ENCODE data around the gene CTSZ.

Gene CTSZ

DNA sequence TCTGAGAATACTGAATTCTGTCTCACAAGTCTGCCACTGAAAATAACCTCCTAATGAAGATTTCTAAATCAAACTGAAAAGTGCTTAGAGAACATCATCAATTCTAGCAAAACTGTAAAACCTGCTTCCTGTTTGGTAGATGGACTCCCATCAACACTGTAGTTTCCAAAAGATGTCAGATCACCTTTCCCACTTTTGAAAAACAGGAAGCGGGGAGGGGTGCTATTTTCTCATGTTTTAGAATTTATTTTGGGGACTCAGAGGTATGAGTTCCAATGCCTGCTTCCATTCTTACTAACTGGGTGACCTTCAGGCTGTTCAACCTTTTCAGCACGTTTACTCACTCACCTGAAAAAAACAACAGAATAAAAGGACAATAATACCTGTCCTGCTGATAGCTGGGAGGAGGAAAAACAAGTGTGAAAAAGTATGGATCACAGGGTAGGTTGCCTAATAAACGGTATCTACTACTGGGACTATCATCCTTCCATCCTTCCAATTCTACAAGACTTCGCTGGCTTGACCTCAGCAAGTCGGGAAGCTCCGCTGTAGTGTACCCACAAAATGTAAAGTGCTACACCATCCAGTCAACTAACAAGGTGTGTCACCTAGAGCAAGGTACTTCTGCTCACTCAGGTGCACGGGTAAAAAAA is 24.0 kb upstream of the CTSZ start:
- peak overlapping the region; percentile 93 for H3K27ac ChIP-seq
- TF ChIP-seq, protein P1, sequence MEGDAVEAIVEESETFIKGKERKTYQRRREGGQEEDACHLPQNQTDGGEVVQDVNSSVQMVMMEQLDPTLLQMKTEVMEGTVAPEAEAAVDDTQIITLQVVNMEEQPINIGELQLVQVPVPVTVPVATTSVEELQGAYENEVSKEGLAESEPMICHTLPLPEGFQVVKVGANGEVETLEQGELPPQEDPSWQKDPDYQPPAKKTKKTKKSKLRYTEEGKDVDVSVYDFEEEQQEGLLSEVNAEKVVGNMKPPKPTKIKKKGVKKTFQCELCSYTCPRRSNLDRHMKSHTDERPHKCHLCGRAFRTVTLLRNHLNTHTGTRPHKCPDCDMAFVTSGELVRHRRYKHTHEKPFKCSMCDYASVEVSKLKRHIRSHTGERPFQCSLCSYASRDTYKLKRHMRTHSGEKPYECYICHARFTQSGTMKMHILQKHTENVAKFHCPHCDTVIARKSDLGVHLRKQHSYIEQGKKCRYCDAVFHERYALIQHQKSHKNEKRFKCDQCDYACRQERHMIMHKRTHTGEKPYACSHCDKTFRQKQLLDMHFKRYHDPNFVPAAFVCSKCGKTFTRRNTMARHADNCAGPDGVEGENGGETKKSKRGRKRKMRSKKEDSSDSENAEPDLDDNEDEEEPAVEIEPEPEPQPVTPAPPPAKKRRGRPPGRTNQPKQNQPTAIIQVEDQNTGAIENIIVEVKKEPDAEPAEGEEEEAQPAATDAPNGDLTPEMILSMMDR (conservative IDR thresholded peaks at IDR 0.05): no peak

DNA sequence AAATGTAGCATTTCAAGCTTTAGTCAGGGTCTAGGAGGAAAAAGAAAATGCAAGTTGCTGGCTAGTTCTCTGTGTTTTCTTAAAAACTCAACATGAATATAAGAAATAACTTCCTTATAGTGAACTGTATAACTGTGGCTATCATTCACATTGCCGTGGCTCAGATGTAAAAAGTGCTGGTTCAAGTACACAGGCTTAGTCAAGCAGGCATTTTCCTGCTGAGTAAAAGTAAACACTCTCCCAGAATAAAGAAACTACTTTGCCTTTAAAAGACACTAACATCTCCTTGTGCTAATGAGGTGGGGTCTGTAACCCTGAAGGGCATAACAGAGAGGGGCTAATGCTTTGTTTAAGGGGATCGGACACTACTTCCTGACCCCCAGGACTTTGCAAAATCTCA is 21.8 kb upstream of the CTSZ start:
- H3K27ac ChIP-seq: peak overlapping the region; percentile 3; the same call in 1 of the 2 replicates
- TF ChIP-seq, protein P1 (conservative IDR thresholded peaks at IDR 0.05): no peak

DNA sequence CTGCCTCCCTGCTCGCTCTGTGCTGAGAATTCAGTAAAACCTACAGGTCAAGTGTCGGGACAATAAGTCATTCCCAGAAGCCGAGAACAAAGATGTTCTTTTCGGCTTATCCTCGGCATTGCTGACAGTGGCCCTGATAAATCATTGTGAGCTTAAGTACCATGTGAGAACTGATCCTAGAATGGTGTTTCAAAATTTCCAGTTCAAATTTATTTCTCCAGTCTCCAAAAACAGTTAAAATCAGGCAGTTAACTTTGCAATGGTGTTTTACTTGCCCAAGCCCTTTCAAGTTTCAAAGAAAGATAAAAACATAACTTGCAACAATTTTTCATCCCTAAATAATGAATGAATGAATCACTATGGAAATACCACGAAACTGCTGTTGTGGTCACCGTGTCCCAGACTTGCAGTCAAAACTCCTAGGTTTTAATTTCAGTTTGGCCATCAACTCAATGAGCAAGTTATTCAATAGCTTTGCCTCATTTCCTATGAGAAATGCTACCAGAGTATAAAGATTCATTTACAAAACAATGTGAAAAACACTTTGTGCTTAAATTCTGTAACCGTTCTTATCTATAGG is 20.8 kb upstream of the CTSZ start:
- H3K27ac ChIP-seq: no peak overlapping the region
- TF ChIP-seq, protein P1 (conservative IDR thresholded peaks at IDR 0.05): no peak

DNA sequence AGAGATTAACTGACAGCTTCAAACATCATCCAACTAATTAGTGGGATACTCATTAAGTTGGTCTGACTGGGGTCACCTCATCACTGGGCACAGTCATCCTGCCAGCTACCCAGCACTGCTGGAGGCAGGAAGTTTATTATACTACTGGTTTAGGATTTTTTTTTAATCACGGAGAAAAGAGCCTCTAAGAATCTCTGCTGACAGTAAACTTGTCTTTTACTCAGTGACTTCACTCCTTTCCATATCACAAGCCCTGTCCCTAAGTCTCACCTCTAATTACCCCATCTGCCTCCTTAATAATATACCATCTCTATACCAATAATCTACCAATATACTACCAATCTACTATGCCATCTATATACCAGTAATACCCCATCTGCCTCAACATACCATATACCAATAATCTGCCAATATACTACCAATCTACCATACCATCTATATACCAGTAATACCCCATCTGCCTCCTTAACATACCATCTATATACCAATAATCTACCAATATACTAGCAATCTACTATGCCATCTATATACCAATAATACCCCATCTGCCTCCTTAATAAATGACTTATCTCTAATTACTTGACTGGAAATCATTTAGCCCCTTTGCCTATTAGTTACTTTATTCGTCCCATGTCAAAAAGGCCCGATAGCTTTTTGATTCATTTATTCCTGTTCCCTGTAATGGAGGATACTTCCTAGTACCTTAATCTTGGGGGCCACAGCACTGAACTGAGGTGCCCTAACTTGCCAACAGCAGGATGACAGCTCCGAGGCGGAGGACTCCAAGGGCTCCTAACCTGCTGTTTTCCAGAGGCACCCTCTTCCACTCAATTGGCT is 20.1 kb upstream of the CTSZ start:
- TF ChIP-seq, protein P1 (conservative IDR thresholded peaks at IDR 0.05): no peak

DNA sequence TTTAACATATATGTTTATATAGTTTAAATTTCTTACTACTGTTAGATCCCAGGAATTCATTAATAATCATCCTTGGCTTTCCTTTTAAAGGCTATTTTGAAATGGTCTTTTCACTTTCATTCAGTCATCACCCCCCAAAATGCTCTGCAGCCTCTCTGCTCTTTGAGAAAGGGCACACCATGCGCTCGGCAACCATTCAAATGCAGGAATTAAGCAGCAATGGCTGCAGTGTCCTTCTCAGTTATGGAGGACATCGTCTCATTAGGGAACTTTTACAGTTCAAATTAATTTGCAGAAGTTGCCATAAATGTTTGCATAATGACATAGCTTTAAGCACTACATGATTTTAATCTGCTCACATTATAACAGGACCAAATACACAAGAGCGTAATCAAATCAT is 18.5 kb upstream of the CTSZ start:
- TF ChIP-seq, protein P1 (conservative IDR thresholded peaks at IDR 0.05): no peak

More for the DNA sequence above, 20.1 kb upstream of the CTSZ start:
- H3K27ac ChIP-seq: no peak overlapping the region

DNA sequence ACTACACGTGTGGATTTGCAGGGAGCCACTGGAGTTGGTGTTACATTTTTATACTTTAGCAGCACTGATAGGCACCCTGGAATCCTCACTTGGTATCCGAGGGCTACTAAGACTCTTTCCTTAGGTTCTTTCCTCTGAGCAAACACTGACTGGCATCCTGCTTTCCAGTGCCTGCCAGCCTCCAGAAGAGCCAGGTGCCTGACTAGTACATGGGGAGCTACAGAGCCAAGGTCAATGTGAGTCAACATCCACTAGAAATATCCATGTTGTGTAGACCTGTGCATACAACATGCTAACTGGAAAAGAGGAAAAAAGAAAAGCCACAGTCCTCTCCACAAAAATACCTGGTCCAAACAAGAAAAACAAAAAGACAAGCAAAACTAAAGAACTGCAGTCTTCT is 18.0 kb upstream of the CTSZ start:
- no peak overlapping the region for H3K27ac ChIP-seq
- TF ChIP-seq, protein P1 (conservative IDR thresholded peaks at IDR 0.05): no peak

More for the DNA sequence above, 18.5 kb upstream of the CTSZ start:
- H3K27ac ChIP-seq: no peak overlapping the region

DNA sequence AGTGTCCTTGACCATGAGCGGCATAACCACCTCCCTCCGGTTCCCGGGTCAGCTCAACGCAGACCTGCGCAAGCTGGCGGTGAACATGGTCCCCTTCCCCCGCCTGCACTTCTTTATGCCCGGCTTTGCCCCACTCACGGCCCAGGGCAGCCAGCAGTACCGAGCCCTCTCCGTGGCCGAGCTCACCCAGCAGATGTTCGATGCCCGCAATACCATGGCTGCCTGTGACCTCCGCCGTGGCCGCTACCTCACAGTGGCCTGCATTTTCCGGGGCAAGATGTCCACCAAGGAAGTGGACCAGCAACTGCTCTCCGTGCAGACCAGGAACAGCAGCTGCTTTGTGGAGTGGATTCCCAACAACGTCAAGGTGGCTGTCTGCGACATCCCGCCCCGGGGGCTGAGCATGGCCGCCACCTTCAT is 17.1 kb upstream of the CTSZ start:
- TF ChIP-seq, protein P1 (conservative IDR thresholded peaks at IDR 0.05): no peak
- H3K27ac ChIP-seq: no peak overlapping the region

Data from VCaP (cell line).